MV-4-11 (cell line): ENCODE measurements around the gene ACP7.

Source experiments
- DNase-seq: peaks from one replicate; lab custom pipeline; 2025; lab: John Stamatoyannopoulos, UW

Gene ACP7

DNA sequence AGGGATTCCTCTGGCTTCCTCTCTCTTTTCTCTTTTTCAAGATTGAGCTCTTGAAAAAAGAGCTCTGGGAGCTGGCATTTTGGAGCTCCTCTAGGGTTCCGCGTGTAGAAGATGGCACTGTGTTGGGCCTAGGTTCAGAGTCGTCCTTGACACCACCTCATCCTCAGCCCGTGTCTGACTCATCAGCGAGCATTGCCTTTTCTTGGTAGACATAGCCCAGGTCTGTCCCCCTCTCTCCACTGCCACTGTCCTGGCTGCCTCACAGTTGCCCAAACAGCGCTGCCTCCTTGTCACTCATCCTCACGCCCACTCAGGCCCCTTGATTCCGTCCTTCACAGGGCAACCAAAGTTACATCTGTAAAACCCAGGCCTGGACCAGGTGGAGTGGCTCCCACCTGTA is 66.1 kb downstream of the ACP7 start:
- DNase-seq: no peak

DNA sequence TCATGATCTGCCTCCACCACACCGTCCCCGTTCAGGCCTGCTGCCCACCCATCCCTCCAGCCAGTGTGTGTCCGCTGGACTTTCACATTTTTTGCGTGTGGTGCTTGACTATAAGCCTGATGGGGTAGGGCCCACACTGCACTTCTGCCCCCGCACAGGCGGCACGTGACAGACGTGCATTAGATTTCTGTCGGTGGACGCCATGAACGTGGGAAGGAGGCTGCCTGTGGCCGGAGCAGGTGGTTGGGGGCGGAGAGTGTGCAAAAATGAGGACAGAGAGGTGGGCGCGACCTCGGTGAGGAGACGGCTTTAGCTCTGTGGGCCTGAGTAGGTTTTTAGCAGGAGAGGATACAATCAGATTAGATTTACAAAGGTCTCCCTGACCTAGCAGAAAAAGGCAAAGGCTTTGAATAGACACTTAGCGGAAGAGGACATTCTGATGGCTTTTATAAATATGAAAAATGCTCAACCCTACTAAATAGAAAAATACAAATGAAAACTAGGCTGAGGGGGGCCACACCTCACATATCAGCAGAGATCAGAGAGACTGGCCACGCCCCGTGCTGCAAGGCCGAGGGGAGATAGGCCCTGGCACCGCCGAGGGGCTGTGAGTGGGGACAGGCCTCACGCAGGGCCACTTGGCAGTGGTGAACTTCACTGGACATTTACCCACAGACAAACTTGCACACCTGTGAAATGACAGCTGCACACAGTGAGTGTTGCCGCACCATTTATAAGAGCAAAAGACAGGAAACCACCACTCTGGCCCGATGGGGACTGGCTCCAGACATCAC is 66.8 kb downstream of the ACP7 start:
- DNase-seq: no peak

DNA sequence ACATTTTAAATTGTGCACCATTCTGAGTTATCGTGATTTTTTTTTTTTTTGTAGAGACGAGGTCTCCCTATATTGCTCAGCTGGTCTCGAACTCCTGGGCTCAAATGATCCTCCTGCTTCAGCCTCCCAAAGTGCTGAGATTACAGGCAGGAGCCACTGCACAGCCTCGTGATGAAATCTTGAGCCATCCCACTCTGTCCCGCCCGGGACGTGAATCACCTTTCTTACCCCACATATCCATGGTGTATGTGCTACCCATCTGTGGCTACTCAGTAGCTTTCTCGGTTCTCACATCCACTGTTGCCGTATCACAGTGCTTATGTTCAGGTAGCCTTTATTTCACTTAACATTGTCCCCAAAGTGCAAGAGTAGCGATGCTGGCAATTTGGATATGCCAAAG is 67.9 kb downstream of the ACP7 start:
- DNase-seq: no peak

DNA sequence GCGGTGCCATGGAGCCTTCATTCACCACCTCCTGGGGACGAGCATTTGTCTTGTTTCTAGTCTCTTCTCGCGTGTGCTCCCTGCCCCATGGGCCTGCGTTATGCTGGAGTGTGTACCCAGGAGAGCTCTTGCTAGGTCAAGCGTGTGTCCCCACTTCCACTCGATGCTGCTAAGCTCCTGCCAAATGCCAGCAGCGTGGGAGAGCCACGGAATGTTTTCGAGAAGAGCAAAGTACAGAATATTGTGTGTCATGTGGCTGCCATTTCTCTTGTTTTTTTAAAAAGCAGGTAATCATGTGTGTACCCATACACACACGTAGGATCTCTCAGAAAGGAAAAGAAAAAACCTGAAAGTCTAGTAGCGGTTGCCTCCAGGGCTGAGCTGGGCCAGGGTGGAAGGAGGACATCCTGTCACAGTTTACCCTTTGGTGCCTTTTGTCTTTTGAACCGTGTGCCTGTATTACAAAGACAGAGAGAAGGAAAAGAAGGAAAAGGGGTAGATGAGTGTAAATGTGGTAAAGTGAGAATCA is 70.0 kb downstream of the ACP7 start:
- no peak for DNase-seq

DNA sequence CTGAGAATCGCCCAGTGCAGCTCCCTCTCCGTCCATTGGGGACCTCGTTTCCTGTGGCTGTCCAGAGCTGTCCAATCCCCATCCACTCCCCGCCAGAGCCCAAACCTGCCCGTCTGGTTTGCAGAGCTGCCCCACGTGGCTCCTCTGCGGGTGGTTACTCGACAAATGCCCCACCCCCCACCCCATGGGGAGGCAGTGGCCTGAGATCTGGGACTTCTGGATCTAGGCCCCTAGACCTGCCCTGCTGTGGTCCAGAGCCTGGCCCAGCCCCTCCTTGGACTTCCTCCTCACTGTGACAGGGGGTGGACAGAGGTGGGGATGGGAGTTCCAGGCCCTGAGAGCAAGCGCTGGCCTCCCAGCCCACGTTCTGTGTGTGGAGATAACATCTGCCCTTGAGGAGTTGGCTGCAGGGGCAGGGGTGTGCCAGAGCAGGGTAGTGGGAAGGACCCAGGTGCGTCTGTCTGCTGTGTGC is 70.5 kb downstream of the ACP7 start:
- no peak for DNase-seq

DNA sequence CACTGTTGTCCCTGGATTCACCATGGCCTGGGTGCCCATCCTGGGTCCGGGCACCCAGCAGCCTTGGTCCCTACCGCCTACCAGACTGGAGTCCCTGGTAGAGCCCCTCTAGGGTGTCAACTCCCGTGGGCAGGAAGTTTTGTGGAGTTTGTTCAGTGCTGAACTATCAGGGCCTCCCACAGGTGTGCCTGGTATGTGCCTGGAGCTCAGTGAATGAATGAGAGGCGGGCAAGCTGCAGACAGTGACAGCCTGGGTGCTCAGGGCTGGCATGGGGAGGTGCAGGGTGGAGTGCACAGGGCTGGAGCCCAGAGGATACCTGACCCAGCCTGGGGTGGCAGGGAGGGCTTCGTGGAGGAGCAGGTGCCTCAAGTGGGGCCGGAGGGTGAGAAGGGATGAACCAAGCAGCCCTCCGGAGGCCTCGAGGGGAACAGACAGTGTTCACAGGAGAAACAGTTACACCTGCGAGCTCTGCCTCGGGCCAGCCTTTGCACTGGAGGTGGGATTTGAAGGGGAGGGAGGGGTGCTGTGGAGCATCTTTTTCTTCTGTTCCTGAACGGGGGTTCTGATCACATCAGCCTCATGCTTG is 71.0 kb downstream of the ACP7 start:
- no peak for DNase-seq

DNA sequence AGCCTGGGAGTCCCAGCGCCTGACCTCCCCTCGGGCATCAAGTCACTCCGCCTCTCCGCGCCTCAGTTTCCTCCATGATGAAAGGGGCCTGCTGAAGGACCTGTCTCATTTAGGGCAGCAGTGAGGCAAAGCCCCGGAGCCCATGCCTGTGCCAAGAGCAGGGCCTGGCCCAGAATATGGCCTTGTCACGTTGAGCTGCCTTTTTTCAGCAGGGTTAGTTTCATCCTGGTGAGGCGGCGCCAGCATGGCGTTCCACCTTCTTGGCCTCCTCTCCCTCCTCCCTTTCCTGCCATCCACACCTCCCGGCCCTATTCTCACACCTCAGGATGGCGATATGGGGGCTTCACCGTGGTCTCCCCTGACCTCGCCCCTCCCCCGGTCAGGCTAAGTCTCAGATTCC is 71.6 kb downstream of the ACP7 start:
- no peak for DNase-seq

DNA sequence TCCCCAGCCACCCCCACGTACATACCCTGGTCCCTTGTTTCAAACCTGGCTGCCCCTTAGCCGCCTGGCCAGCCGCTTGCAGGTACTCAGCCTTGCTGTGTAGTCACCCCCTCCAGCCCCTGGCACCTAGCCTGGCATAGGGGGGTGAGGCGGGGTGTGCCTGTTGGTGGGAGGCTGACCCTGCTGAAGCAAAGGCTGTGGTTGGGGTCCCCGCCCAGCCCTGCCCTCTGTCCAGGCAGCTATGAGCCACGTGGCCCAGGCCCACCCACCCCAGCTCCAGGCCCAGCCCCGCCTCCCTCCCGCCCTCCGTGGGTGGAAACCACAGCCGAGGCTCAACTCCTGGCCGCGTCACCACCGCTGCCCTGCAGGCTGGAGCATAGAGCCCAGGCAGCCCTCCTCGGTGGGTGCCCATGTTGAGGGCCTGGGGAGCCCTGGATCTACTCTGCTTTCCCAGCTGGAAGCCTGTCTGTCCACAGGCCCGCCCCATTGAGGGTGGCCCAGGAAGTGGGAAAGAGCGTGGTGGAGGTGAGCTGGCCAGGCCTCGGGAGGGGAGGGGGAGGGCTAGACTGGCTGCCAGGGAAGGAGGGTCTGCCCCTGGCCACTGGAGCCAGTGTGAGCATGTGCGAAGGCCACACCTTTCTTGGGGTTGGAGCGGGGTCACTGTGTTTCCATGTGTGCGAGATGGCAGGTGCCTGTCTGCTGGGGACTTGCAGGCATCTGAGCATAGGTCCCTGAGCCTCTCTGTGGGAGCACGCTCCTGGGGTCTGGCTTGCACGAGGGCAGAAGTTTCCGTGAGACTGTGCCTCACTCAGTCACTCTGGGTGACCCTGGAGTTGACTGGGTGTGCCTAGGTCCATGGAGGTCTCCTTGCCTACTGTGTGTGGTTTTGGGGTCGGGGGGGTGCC is 72.4 kb downstream of the ACP7 start:
- DNase-seq: no peak

DNA sequence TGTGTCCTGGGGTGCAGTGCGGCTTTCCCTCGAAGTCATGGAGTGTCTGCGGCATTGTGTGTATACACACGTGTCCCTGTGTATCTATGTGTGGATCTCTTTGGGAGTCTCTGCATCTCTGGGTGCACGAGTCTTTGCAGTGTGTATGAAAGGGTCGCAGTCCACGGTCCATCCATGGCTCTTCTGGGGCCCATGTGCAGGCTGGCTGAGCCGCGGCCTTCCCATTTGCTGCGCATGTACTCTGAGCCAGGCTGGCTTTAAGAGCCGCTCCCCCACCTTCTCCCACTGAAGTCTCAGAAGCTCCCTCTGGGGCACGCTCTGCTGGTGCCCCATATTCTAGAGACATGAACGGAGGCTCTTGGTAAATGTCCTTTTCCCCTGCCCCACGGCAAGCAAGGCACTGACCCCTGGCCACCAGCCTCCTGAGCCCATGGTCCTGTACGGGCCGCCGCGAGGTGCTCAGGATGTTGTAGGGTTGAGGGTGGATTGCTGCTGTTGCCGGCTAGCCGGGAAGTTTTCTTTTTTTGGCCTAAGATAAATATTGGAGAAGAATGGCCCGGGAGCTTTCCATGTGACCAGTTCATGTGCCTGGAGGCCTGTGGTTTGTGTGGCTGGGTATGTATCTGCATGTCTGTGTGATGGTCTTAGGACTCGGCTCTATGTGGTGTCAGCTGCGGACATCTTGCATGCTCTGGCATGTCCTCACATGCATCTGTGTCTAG is 73.3 kb downstream of the ACP7 start:
- DNase-seq: no peak

DNA sequence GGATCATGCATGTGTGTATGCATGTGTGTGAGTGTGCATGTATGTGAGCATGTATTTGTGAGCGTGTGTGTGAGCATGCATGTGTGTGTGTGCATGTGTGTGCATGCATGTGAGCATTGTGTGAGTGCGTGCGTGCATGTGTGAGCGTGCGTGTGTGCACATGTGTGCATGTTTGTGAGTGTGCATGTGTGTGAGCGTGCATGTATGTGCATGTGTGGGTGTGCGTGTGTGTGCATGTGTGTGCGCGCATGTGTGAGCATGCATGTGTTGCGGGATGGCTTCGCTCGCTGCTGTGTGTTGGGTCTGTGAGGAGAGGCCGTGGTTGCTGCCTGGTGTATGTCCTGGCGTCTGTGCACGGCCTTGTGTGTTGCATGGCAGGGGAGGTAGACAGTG is 73.8 kb downstream of the ACP7 start:
- no peak for DNase-seq

DNA sequence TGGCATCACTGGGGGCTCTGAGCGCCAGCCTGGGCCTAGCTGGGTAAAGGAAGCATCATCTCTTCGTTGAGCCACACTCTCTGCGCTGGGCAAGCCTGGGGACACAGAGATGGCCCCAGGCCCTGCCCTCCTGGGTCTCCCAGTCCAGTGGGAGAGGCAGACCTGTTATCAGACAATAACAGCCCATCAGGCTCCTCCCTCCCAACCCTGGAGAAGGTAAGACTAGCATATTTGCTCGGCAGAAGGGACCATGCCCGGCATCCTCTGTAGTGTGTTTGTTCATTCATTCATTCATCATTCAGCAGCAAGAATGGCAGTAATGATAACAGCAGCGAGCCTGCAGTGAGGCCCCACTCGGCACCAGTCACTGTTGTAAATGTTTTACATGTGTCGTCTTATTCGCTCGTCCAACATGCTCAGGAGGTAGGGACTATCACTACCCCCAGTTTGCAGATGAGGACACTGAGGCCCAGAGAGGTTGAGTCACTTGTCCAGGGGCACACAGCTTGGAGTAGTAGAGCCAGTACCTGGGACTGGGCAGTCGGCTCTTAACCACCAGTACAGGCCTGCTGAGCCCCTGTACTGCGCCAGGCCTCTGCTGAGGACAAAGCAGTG is 74.6 kb downstream of the ACP7 start:
- no peak for DNase-seq

DNA sequence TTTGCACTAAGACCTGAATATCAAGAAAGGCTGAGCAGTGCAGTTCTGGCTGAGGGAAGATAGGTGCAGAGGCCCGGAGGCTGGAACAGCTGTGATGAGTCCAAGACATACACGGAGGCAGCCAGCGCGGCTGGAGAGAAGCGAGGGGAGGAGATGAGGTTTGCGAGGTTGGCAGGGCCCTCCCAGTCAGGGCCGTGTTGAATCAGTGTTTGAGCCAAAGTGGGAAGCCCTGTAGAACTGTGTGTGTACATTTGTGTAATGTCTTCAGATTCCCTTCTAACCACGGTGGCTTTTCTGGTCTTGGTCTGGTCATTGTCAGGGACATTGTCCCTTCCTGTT is 76.3 kb downstream of the ACP7 start:
- DNase-seq: peak; percentile 72
